ENCODE results near the gene PWWP2A. TPM values are rescaled to one million over a fixed set of nuclear protein-coding genes. Genes with fewer than 3 reads are reported as not detected.

The PWWP2A gene
- total and polyA plus RNA-seq, 2 of the 4 experiments (the other 2 are of a cell fraction), result 8.8 to 12.5 TPM

- no TSS peak for BruUV-seq (replicated peaks)
These were observed 9.4 kb upstream of the PWWP2A start for GRCh38 chr5:160128632-160129031.

More at GRCh38 chr5:160128632-160129031, 9.4 kb upstream of the PWWP2A start:
- Histone ChIP-seq H3K9me1 (ENCODE audit: insufficient read depth, low read length) (no peaks in the 10 kb centered on the region), H2BK120ac (ENCODE audit: low read depth, low read length) (no peak overlapping the region), H3K27me3 (ENCODE audit: control insufficient read depth, insufficient read depth, low read length) (no peaks in the 10 kb centered on the region), H3K9ac (ENCODE audit: low read depth, low read length) (no peak overlapping the region), H4K20me1 (ENCODE audit: insufficient read depth, low read length) (no peaks in the 10 kb centered on the region), H2AK9ac (replicated peaks; ENCODE audit: low read depth, low read length, poor library complexity) (no peak overlapping the region), H3K4me2 (ENCODE audit: low read depth, low read length) (no peak overlapping the region), H3K79me1 (ENCODE audit: low read depth in 1 of 2, low read length in 2 of 2) (no peaks in the 10 kb centered on the region), H2BK15ac (ENCODE audit: low read depth, low read length) (no peak overlapping the region), H2AFZ (replicated peaks; ENCODE audit: low read length, poor library complexity) (no peak overlapping the region), H4K91ac (ENCODE audit: insufficient read depth, low read depth, low read length) (no peak overlapping the region), H3K27ac (ENCODE audit: insufficient read depth, low read length) (no peak overlapping the region), H3K56ac (ENCODE audit: extremely low read depth, insufficient read depth, low read length) (no peak overlapping the region), H4K5ac (ENCODE audit: low read depth, low read length) (no peak overlapping the region), H2BK5ac (ENCODE audit: low read depth, low read length, poor library complexity, severe bottlenecking) (no peak overlapping the region), H3K4me1 (ENCODE audit: control insufficient read depth, insufficient read depth, low read length) (no peaks in the 10 kb centered on the region), H3K9me3 (ENCODE audit: control insufficient read depth, insufficient read depth, low read length) (peaks cover 4% of the 10 kb centered on the region; the same call in 1 of the 2 replicates), H2AK5ac (ENCODE audit: low read depth, low read length) (no peak overlapping the region), H3K18ac (ENCODE audit: low read depth, low read length) (no peak overlapping the region), H3K4ac (ENCODE audit: low read depth, low read length) (no peak overlapping the region), H3K36me3 (ENCODE audit: control insufficient read depth, insufficient read depth, low read length) (no peaks in the 10 kb centered on the region), H2BK20ac (ENCODE audit: low read depth, low read length) (no peak overlapping the region), H3K23ac (ENCODE audit: low read depth, low read length) (no peak overlapping the region), H3K4me3 (ENCODE audit: insufficient read depth, low read depth, low read length) (no peak overlapping the region), H4K8ac (ENCODE audit: low read depth in 2 of 2, low read length in 2 of 2) (no peak overlapping the region), H3K14ac (replicated peaks; ENCODE audit: low read depth, low read length) (no peak overlapping the region)
- dilution Hi-C loops (cut with HindIII; ENCODE audit: low sequenced_read_pairs, unreplicated experiment) (no loop called here), in situ Hi-C loops (cut with MboI; ENCODE audit: low sequenced_read_pairs) (no loop called here), intact Hi-C loops (cut with micrococcal nuclease) (no loop called here)
- POLR2A ChIA-PET (ENCODE audit: unreplicated experiment), result no interaction called here
- no CpG with 5 or more reads among the region's 7 CpGs for WGBS, 2 experiments (ENCODE audit: extremely low coverage in 2 of 2, insufficient read length in 1 of 2)
- DNase-seq (no peak), ATAC-seq (ENCODE audit: low read depth) (no peak)
- TF ChIP-seq MXI1 (IDR thresholded peaks at IDR 0.05; ENCODE audit: borderline replicate concordance, low read depth, low read length), result no peak
- TF ChIP-seq FOS (IDR thresholded peaks at IDR 0.05; ENCODE audit: low read depth, low read length), result no peak
- CTCF ChIA-PET, result no interaction called here

Data from IMR-90 (cell line).